ENCODE results near the gene NUDT15. TPM values are rescaled to one million over a fixed set of nuclear protein-coding genes. Genes with fewer than 3 reads are reported as not detected.
"Not testable (repeated sequence)": the region's sequence is repeated elsewhere in the genome, so short reads cannot be mapped to it uniquely, and the experiment has no call there.

Gene NUDT15
- total RNA-seq, 8 experiments from 2014 or later, result 9.3 to 30.0 (median 14.7) TPM

- no peak overlapping the region for H3K4me3 ChIP-seq
- H3K4me1 ChIP-seq (replicated peaks in 1 of 2), result no peaks in the 10 kb centered on the region
- no peak for ATAC-seq (replicated peaks in 6 of 8)
- WGBS, 10 experiments, result 88 to 100% (median 95%) methylated on average over 3 to 5 of the region's 5 CpGs; no CpG with 5 or more reads in 3 of the 10 experiments
- H3K27ac ChIP-seq, result no peak overlapping the region
- in situ Hi-C loops (cut with MboI; ENCODE audit: low pct_unique_long_range_greater_than_20kb in 2 of 9, low sequenced_read_pairs in 9 of 9, unreplicated experiment in 9 of 9), result no loop called here
Observed at GRCh38 chr13:48055712-48056111, 18.2 kb downstream of the NUDT15 start.

DNA sequence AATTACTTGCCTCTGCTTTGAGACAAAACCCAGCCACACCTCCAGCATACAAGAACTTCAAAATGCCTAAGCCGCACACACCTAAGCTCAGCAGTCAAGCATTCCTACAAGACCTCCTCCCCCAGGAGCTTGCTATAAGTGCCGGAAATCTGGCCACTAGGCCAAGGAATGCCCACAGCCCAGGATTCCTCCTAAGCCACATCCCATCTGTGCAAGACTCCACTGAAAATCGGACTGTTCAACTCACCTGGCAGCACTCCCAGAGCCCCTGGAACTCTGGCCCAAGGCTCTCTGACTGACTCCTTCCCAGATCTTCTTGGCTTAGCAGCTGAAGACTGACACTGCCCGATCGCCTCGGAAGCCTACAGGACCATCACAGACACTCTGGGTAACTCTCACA, 21.0 kb downstream of the NUDT15 start:
- ATAC-seq (replicated peaks in 6 of 8); H3K4me3 ChIP-seq; in situ Hi-C loops (cut with MboI; ENCODE audit: low pct_unique_long_range_greater_than_20kb in 2 of 9, low sequenced_read_pairs in 9 of 9, unreplicated experiment in 9 of 9); H3K4me1 ChIP-seq (replicated peaks in 1 of 2); H3K27ac ChIP-seq: not testable (repeated sequence)
- WGBS, 10 experiments, result 83% methylated on average over 1 of the region's 6 CpGs; no CpG with 5 or more reads in 9 of the 10 experiments

DNA sequence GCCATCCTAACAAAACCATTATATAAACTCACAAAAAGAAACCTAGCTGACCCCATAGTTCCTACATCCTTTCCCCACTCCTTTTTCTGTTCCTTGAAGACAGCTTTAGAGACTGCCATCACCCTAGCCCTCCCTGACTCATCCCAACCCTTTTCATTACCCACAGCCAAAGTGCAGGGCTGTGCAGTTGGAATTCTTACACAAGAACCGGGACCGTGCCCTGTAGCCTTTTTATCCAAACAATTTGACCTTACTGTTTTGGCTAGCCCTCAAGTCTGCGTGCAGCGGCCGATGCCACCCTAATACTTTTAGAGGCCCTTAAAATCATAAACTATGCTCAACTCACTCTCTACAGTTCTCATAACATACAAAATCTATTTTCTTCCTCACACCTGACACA, 22.4 kb downstream of the NUDT15 start:
- H3K4me1 ChIP-seq (replicated peaks in 1 of 2); ATAC-seq (replicated peaks in 6 of 8); in situ Hi-C loops (cut with MboI; ENCODE audit: low pct_unique_long_range_greater_than_20kb in 2 of 9, low sequenced_read_pairs in 9 of 9, unreplicated experiment in 9 of 9); H3K27ac ChIP-seq; H3K4me3 ChIP-seq: not testable (repeated sequence)
- WGBS, 10 experiments, result 33 to 100% (median 66%) methylated on average over 2 to 5 of the region's 5 CpGs; no CpG with 5 or more reads in 2 of the 10 experiments

- in situ Hi-C loops (cut with MboI; ENCODE audit: low pct_unique_long_range_greater_than_20kb in 2 of 9, low sequenced_read_pairs in 9 of 9, unreplicated experiment in 9 of 9), result no loop called here
- WGBS, 10 experiments, result 81 to 100% (median 100%) methylated on average over 1 to 3 of the region's 3 CpGs; no CpG with 5 or more reads in 1 of the 10 experiments
- peak in 4 of 8 experiments; percentile 26 to 98 (median 72) for ATAC-seq (replicated peaks in 6 of 8)
Observed at GRCh38 chr13:48066310-48066989, 28.9 kb downstream of the NUDT15 start.

GRCh38 chr13:48068036-48068435, 30.5 kb downstream of the NUDT15 start:
- in situ Hi-C loops (cut with MboI; ENCODE audit: low pct_unique_long_range_greater_than_20kb in 2 of 9, low sequenced_read_pairs in 9 of 9, unreplicated experiment in 9 of 9), result no loop called here

More at GRCh38 chr13:48066310-48066989, 28.9 kb downstream of the NUDT15 start:
- no peak overlapping the region for H3K27ac ChIP-seq
- no peaks in the 10 kb centered on the region for H3K4me1 ChIP-seq (replicated peaks in 1 of 2)
- H3K4me3 ChIP-seq, result no peak overlapping the region

GRCh38 chr13:48068952-48069351, 31.4 kb downstream of the NUDT15 start:
- Histone ChIP-seq H3K4me3 (no peak overlapping the region), H3K27ac (no peak overlapping the region), H3K4me1 (replicated peaks in 1 of 2) (no peaks in the 10 kb centered on the region)
- WGBS, 10 experiments, result 90 to 100% (median 100%) methylated on average over 1 to 2 of the region's 2 CpGs
- ATAC-seq (replicated peaks in 6 of 8), result no peak
- in situ Hi-C loops (cut with MboI; ENCODE audit: low pct_unique_long_range_greater_than_20kb in 2 of 9, low sequenced_read_pairs in 9 of 9, unreplicated experiment in 9 of 9), result no loop called here

More at GRCh38 chr13:48068036-48068435, 30.5 kb downstream of the NUDT15 start:
- Histone ChIP-seq H3K4me3 (no peak overlapping the region), H3K4me1 (replicated peaks in 1 of 2) (no peaks in the 10 kb centered on the region), H3K27ac (no peak overlapping the region)
- peak in 2 of 8 experiments; percentile 6 to 9 for ATAC-seq (replicated peaks in 6 of 8)

DNA sequence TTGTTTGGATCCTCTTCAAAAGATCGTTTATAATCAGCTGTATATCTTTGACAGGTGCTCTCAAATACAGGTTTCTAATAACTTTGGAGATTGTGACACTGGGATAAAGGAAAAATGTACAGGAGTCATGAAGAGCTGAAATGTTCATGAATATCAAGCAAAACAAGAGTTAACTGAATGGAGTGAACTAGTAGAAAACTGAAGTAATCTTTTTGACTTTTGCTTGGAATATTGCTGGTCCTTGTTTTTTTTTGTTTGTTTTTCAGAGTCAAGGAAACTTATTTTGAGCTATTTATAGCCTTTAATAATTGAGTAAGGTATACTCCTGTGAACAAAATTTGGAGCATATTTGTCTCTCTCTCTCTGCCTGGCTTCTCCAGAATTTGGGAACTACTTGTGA, 32.0 kb downstream of the NUDT15 start:
- in situ Hi-C loops (cut with MboI; ENCODE audit: low pct_unique_long_range_greater_than_20kb in 2 of 9, low sequenced_read_pairs in 9 of 9, unreplicated experiment in 9 of 9), result no loop called here
- Histone ChIP-seq H3K4me1 (replicated peaks in 1 of 2) (no peaks in the 10 kb centered on the region), H3K4me3 (no peak overlapping the region), H3K27ac (no peak overlapping the region)
- WGBS, 10 experiments, result 88 to 100% (median 100%) methylated on average over 1 of the region's 1 CpG; no CpG with 5 or more reads in 2 of the 10 experiments
- ATAC-seq (replicated peaks in 6 of 8), result no peak

DNA sequence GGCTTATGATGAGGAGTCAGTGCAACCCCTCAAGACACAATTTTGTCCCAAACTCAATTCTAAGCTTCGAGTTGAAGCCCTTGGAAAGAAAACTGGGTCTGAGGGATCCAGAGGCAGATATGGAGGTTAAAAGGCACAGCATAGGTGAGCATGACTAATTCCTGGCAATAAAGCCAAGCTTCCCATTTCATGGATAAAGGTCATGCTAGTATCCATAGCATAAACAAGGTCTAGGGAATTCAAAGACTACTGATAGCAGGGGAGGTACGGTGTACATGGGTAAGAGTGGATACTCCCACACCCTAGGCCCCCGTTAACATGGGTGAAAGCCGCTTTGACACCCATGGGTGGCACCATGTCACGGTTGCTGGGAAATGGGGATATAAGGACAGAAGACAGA, 33.4 kb downstream of the NUDT15 start:
- Histone ChIP-seq H3K27ac (no peak overlapping the region), H3K4me3 (no peak overlapping the region), H3K4me1 (replicated peaks in 1 of 2) (no peaks in the 10 kb centered on the region)
- WGBS, 10 experiments, result 40 to 100% (median 92%) methylated on average over 1 to 3 of the region's 5 CpGs; no CpG with 5 or more reads in 6 of the 10 experiments
- ATAC-seq (replicated peaks in 6 of 8), result no peak
- in situ Hi-C loops (cut with MboI; ENCODE audit: low pct_unique_long_range_greater_than_20kb in 2 of 9, low sequenced_read_pairs in 9 of 9, unreplicated experiment in 9 of 9), result no loop called here

- Histone ChIP-seq H3K4me3 (no peak overlapping the region), H3K4me1 (replicated peaks in 1 of 2) (no peaks in the 10 kb centered on the region), H3K27ac (no peak overlapping the region)
- WGBS, 10 experiments, result 93 to 100% (median 97%) methylated on average over 1 to 3 of the region's 3 CpGs; no CpG with 5 or more reads in 4 of the 10 experiments
- ATAC-seq (replicated peaks in 6 of 8), result peak in 2 of 8 experiments; percentile 67 to 84
- in situ Hi-C loops (cut with MboI; ENCODE audit: low pct_unique_long_range_greater_than_20kb in 2 of 9, low sequenced_read_pairs in 9 of 9, unreplicated experiment in 9 of 9), result no loop called here
Observed at GRCh38 chr13:48072304-48072703, 34.8 kb downstream of the NUDT15 start.

- Histone ChIP-seq H3K4me1 (replicated peaks in 1 of 2) (no peaks in the 10 kb centered on the region), H3K4me3 (no peak overlapping the region), H3K27ac (no peak overlapping the region)
- in situ Hi-C loops (cut with MboI; ENCODE audit: low pct_unique_long_range_greater_than_20kb in 2 of 9, low sequenced_read_pairs in 9 of 9, unreplicated experiment in 9 of 9), result no loop called here
- ATAC-seq (replicated peaks in 6 of 8), result no peak
- WGBS, 10 experiments, result 45 to 100% (median 100%) methylated on average over 1 to 2 of the region's 2 CpGs; no CpG with 5 or more reads in 1 of the 10 experiments
Observed at GRCh38 chr13:48072787-48073186, 35.3 kb downstream of the NUDT15 start.

DNA sequence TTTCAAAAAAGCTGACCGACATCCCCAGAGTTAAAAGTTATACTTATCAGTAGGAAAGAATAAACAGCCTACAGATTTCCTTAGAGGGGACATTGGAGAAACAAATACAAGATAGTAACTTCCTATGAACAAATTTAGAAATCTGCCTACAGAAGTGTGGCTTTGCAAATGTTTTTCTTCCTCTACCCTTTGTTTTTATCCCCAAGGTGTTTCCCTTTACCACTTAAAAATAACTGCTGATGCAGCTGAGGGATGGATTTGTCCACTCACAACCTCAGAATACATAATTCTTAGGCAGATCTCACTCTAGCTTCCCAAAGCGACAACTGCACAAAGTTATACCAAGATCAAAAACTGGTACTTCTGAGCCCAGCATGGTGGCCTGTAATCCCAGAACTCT, 36.5 kb downstream of the NUDT15 start:
- ATAC-seq (replicated peaks in 6 of 8), result no peak
- Histone ChIP-seq H3K4me1 (replicated peaks in 1 of 2) (no peaks in the 10 kb centered on the region), H3K4me3 (no peak overlapping the region), H3K27ac (no peak overlapping the region)
- 80 to 100% (median 100%) methylated on average over 1 to 2 of the region's 2 CpGs; no CpG with 5 or more reads in 1 of the 10 experiments for WGBS, 10 experiments
- in situ Hi-C loops (cut with MboI; ENCODE audit: low pct_unique_long_range_greater_than_20kb in 2 of 9, low sequenced_read_pairs in 9 of 9, unreplicated experiment in 9 of 9), result no loop called here

GRCh38 chr13:48078251-48078656, 40.7 kb downstream of the NUDT15 start:
- ATAC-seq (replicated peaks in 6 of 8), result peak in 3 of 8 experiments; percentile 44 to 69 (median 64)
- Histone ChIP-seq H3K27ac (no peak overlapping the region), H3K4me3 (no peak overlapping the region), H3K4me1 (replicated peaks in 1 of 2) (no peaks in the 10 kb centered on the region)
- in situ Hi-C loops (cut with MboI; ENCODE audit: low pct_unique_long_range_greater_than_20kb in 2 of 9, low sequenced_read_pairs in 9 of 9, unreplicated experiment in 9 of 9), result no loop called here
- 0 to 50% (median 50%) methylated on average over 1 to 2 of the region's 2 CpGs; no CpG with 5 or more reads in 7 of the 10 experiments for WGBS, 10 experiments

DNA sequence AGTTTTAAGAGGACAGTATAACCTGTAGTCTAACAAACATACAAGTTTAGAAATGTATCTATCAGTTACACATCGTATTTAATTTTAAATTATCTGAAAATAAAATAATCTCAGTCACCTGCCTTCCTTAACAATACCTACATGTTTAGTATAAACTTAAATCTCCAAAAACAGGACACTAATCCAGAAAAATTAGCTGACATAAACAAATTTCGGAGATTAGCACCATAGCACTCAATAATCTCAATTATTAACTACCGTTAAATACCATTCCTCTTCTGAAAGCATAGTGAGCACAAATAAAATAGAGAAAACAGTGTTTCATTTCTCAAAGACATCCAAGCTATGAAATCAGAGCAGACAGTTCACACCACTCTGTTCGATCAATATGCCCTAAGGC, 44.2 kb downstream of the NUDT15 start:
- Histone ChIP-seq H3K4me3 (no peak overlapping the region), H3K27ac (no peak overlapping the region), H3K4me1 (replicated peaks in 1 of 2) (no peaks in the 10 kb centered on the region)
- in situ Hi-C loops (cut with MboI; ENCODE audit: low pct_unique_long_range_greater_than_20kb in 2 of 9, low sequenced_read_pairs in 9 of 9, unreplicated experiment in 9 of 9), result no loop called here
- 89 to 100% (median 98%) methylated on average over 2 to 4 of the region's 4 CpGs; no CpG with 5 or more reads in 1 of the 10 experiments for WGBS, 10 experiments
- ATAC-seq (replicated peaks in 6 of 8), result no peak

GRCh38 chr13:48086272-48086671, 48.7 kb downstream of the NUDT15 start:
- Histone ChIP-seq H3K27ac (no peak overlapping the region), H3K4me1 (replicated peaks in 1 of 2) (no peaks in the 10 kb centered on the region), H3K4me3 (no peak overlapping the region)
- no peak for ATAC-seq (replicated peaks in 6 of 8)
- in situ Hi-C loops (cut with MboI; ENCODE audit: low pct_unique_long_range_greater_than_20kb in 2 of 9, low sequenced_read_pairs in 9 of 9, unreplicated experiment in 9 of 9), result no loop called here
- WGBS, 10 experiments, result 60 to 96% (median 82%) methylated on average over 1 to 2 of the region's 2 CpGs

Measured in motor neuron (in vitro differentiated cells).